GM08714 (cell line): ENCODE measurements around the gene AHSA1.
"Not testable (repeated sequence)": the region's sequence is repeated elsewhere in the genome, so short reads cannot be mapped to it uniquely, and the experiment has no call there.

Source experiments
- H3K4me3 ChIP-seq: fragments of 200-500 bp; sonication (Bioruptor generic); 2 replicates; pipeline ENCODE4 v1.5.1; 2014; ENCODE audit warnings: mild to moderate bottlenecking, low read length, inconsistent platforms
- ZNF274 ChIP-seq: IDR thresholded peaks from 2 replicates; pipeline ENCODE4 v1.6.1; 2012; ENCODE audit warnings: mild to moderate bottlenecking, low read depth, low read length

The AHSA1 gene

DNA sequence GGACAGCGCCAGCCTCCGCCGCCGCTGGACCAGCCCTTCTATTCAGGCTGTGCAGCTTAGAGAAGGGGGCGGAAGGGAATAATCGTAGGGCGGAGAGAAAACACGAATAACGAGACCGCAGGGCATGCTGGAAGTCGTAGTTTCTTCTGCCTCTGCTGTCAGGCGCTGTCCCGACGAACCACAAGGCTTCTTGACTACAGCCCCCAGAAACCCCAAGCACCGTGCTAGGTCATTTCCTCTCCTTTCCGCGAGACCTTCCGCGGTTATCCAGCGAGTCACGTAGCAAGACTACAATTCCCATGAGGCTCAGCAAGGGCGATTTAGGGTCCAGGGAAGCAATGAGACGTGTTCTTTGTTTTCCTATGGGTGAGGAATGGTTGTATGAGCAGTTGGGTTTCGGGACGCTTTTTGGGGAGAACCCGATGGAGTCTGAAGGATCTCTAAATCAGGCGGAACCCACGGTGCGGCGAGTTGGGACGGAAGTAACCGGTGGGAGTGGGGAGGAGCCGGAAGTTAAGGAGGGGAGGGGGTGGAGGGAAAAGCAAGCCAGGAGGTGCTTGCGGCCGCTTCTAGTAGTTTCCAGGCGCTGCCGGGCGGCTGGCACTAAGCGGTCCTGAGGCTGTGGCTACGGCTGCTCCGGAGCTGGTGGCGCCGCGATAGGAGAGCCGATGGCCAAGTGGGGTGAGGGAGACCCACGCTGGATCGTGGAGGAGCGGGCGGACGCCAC, at the start of gene AHSA1, which contains the start of gene VIPAS39:
Gene AHSA1 (plus strand): TSS at position 572 of the 727 bp plus-strand sequence. CDS start 97 bp downstream, at position 669.
Gene VIPAS39 (minus strand): TSS at position 80 of the 727 bp plus-strand sequence. CDS start 3,499 bp downstream, outside the sequence.
- no peak for TF ChIP-seq ZNF274
- H3K4me3 ChIP-seq, result peak within 1 kb of the TSS; percentile 90

DNA sequence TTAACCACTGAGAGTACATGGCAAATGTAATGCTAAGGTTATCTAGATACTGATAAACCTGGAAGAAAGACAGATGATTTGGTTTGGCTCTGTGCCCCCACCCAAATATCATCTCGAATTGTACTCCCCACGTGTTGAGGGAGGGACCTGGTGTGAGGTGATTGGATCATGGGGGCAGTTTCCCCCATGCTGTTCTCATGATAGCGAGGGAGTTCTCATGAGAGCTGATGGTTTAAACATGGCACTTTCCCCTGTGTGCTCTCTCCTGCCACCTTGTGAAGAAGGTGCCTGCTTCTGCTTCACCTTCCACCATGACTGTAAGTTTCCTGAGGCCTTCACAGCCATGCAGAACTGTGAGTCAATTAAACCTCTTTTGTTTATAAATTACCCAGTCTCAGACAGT, 48.8 kb upstream of the AHSA1 start:
- no peak overlapping the region for H3K4me3 ChIP-seq
- no peak for TF ChIP-seq ZNF274

DNA sequence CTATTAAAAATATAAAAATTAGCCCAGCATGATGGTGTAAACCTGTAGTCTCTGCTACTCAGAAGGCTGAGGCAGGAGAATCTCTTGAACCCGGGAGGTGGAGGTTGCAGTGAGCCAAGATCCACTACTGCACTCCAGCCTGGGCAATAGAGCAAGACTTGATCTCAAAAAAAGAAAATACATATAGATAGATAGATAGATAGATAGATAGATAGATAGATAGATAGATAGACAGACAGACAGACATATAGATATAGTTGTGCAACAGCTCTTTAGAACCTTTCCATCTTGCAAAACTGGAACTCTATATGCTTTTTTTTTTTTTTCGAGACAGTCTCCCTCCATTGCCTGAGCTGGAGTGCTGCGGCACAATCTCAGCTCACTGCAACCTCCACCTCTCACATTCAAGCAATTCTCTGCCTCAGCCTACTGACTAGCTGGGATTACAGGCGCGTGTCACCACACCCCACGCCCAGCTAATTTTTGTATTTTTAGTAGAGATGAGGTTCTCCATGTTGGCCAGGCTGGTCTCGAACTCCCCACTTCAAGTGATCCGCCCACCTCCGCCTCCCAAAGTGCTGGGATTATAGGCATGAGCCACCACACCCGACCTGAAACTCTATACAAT, 42.4 kb upstream of the AHSA1 start:
- not testable (repeated sequence) for H3K4me3 ChIP-seq

DNA sequence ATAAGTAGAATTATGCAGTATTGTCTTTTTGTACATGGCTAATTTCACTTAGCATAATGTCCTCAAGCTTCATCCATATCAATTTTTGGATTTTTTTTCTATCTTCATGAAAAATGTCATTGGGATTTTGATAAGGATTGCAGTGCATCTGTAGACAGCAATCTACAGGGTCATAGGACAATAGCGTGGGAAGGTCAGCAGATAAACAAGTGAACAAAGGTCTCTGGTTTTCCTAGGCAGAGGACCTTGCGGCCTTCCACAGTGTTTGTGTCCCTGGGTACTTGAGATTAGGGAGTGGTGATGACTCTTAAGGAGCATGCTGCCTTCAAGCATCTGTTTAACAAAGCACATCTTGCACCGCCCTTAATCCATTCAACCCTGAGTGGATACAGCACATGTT, 41.8 kb upstream of the AHSA1 start:
- not testable (repeated sequence) for H3K4me3 ChIP-seq

DNA sequence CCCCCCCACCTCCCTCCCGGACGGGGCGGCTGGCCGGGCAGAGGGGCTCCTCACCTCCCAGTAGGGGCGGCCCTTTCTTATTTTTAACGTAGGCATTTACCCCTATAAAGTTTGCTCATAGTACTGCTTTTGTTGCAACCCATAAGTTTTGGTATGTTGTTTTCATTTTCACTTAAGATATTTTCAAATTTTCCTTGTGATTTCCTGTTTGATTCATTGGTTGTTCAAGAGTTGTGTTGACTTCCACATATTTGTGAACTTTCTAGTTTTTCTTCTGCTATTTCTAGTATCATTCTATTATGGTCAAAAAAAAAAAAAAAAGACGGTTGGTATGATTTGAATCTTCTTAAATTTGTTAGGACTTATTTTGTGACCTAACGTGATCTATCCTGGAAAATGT, 41.1 kb upstream of the AHSA1 start:
- H3K4me3 ChIP-seq, result no peak overlapping the region
- TF ChIP-seq ZNF274, result no peak

DNA sequence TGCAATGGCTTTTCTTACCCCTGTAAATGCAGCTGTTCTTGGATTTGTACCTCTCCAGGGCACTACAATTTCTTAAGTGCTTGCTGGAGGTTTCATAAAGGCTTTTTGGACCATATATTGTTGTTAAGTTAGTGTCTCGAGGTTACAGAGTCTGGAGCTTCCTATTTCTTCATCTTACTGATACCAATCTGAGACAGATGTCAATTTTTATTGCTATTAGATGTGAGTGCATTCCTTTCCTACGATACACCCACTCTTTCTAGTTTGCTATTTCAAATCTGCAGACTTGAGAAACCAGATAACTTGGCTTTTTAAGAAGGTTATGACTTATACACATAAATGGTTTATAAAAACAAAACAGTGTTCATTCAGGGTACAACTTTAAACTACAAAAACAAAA, 36.7 kb upstream of the AHSA1 start:
- no peak for TF ChIP-seq ZNF274
- H3K4me3 ChIP-seq, result no peak overlapping the region

DNA sequence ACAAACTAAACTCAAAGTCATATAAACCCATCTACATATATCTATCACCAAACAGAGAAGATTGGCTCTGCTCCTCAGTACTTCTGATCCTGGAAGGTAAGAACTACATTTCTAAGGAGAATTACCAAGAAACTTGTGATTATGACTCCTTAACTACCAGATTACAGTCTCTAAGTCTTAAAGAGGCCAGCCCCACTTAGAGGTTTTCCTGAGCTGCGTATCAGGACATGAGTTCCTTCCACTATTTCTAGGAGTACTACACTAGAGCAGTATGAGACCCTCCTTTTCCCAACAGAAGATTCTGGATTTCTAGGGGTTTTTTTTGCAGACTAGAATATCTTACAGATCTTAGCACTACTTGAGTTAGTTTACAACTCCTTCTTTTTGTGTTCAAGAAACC, 34.5 kb upstream of the AHSA1 start, which contains the start of gene NOXRED1:
Gene NOXRED1 (minus strand): TSS at position 101 of the 400 bp plus-strand sequence. CDS start 634 bp downstream, outside the sequence.
- no peak within 1 kb of the TSS for H3K4me3 ChIP-seq
- no peak for TF ChIP-seq ZNF274

DNA sequence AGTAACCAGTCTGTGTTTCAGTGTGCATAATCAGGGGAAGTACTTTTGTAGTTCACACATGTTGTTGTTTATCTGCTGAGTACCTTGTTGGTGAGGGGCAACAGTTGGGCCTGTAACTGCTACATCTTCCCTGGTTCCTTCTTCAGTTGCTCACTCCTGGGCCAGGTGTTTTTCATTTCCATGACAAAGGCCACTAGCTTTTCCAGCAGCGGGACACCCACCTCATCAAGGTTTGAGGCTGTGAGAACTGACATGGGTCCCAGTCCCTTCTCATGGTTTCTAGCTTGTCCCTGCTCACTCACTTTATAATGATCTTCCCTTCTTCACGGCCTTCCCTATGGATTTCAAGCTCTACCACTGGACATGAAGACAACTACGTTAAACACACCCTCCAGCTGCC, 33.0 kb upstream of the AHSA1 start:
- no peak overlapping the region for H3K4me3 ChIP-seq
- no peak for TF ChIP-seq ZNF274

DNA sequence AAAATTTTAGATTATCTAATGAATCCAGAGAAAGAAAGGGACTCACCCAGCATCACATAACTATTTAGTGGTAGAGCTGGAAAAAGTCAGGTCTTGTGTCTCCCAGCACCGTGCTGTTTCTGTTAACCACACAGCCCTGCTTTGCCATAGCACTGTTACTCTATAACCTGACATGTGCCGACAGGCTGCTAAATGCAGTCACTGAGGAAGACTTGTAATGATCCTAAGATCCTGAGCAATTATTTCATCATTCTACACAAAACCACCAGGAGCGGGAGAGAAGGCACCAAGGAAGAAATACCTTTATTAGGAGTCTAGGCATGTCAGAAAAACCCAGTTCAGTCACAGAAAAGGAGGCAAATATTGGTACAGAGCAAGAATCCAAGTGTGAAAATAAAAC, 31.5 kb upstream of the AHSA1 start:
- no peak overlapping the region for H3K4me3 ChIP-seq
- TF ChIP-seq ZNF274, result no peak

DNA sequence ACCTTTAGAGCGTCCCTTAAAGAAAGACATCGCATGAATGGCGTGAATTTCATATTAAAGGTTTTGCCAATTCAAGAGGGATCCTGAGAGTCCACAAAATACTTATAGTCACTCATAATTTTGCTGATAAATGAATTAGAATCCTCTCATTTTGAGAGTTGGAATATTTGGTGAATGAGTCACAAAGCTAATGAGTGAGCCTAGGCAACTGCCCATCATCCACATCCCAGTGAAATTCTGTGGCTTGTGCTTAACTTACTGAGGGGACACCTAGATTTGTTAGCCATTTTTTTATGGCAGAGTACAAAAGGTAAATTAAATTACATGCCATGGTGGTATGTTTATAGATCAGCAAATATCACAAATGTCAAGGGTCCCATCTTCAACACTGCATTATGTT, 21.9 kb upstream of the AHSA1 start:
- H3K4me3 ChIP-seq, result no peak overlapping the region
- no peak for TF ChIP-seq ZNF274

DNA sequence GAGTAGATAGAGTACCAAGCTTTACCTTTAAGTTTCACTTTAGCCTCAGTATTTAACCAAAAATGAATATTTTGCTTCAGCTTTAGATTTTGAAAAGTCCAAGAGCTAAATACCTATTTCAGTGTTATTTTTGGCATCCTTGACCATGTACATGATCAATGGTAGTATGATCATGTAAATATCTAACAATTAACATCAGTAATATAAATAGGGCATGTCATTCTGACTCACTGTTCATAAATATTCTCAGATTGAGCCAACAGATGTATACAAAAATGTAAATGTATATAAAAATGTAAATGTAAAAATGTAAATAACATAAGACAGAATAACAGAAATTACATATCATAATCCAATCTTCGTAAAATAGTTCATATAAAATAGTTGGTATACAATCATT, 19.3 kb upstream of the AHSA1 start:
- no peak for TF ChIP-seq ZNF274
- no peak overlapping the region for H3K4me3 ChIP-seq

DNA sequence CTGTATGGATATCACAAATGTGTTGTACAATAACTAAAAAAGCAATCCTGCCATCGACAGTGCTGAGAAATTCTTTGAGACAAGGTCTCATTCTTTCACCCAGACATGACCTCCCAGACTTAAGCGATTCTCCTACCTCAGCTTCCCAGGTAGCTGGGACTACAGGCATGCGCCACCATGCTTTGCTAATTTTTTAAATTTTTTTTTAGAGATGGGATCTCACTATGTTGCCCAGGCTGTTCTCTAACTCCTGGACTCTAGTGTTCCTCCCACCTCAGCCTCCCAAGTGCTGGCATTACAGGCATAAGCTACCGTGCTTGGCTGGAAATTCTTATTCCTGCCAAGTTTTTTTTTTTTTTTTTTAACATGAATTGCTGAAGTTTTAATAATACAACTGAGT, 18.0 kb upstream of the AHSA1 start:
- TF ChIP-seq ZNF274, result no peak

DNA sequence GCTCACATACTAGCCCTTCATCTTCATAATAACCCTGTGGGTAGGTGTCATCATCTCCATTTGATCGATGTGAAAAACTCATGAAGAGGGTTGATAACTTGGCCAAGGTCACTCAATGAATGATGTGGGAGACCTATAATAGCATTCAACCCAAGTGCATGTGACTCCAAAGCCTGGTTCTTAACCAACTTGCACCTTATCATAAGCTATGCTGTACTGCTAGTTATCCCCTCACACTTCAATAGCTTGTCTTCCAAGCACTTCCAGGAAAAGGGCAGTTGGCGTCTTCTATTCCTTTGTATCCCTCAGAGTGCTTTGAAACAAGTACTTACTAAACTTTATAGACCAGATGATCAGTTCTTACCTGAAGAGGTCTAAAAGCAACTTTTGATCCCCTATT, 15.7 kb upstream of the AHSA1 start:
- no peak overlapping the region for H3K4me3 ChIP-seq
- no peak for TF ChIP-seq ZNF274

More for the DNA sequence above, 18.0 kb upstream of the AHSA1 start:
- no peak overlapping the region for H3K4me3 ChIP-seq

DNA sequence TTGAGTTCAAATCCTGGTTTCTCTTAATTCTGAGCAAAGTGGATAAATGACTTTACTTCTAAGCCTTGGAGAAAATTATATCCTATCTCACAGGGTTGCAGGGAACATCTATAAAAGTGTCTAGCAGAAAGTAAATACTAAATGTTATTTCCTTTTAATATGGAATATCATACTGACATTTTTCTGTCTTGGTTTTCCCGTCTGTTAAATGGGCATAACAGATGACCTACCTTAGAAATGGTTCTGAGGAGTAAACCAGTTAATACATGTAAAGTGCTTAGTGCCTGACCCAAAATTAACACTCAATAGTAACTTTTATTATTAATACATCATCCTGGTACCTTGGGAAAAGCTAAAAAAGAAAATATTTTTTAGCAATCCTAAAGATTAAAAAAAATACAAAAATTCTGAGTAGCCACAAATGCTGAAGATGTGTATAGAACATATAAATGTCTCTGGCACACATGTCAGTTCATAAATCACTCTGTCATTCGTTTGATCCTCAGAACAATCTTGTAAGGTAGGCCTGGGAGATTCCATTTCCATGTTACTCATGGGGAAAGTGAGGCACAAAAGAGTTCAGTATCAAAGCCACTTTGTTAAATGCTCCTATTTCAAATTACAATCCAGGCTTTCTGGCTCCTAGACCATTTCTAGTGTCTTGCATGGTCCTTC, 1.8 kb upstream of the AHSA1 start:
- TF ChIP-seq ZNF274, result no peak
- H3K4me3 ChIP-seq, result no peak overlapping the region; the same call in 1 of the 2 replicates

DNA sequence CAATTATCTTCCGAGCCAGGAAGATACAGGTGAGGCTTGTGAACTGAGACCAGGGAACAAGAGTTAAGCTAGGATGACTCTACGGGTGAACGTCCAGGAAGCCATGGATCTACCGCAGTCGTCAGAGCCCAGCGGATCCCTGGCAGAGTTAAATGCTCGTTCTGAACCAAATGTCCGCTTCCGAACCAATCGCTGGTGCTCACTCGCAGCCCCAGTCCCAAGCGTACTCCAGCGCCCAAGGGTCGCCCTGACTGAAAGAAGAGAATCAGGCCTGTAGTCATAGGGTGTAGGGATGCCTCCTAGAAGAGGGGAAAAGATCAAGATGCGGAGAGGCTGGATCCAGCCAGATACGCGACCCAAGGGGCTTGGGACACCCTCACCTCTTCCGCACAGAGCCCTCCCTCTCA, 775 bp upstream of the AHSA1 start:
- H3K4me3 ChIP-seq, result peak overlapping the region; percentile 79
- TF ChIP-seq ZNF274, result no peak
